A172 (cell line): ENCODE results near the gene ITGB5. TPM values are rescaled to one million over a fixed set of nuclear protein-coding genes. Genes with fewer than 3 reads are reported as not detected.

Experiments used
- DNase-seq: peaks from one replicate; pipeline ENCODE4 v3.0.0-alpha.2; 2015; ENCODE audit warnings: low spot score
- total RNA-seq: library from RNA; depleted of rRNA; stranded (reverse); fragments of >200 nt; shearing (Covaris generic); gene quantifications from 2 replicates; pipeline ENCODE4 v1.2.3, GENCODE V29; 2014; rRNA removed

Gene ITGB5, protein sequence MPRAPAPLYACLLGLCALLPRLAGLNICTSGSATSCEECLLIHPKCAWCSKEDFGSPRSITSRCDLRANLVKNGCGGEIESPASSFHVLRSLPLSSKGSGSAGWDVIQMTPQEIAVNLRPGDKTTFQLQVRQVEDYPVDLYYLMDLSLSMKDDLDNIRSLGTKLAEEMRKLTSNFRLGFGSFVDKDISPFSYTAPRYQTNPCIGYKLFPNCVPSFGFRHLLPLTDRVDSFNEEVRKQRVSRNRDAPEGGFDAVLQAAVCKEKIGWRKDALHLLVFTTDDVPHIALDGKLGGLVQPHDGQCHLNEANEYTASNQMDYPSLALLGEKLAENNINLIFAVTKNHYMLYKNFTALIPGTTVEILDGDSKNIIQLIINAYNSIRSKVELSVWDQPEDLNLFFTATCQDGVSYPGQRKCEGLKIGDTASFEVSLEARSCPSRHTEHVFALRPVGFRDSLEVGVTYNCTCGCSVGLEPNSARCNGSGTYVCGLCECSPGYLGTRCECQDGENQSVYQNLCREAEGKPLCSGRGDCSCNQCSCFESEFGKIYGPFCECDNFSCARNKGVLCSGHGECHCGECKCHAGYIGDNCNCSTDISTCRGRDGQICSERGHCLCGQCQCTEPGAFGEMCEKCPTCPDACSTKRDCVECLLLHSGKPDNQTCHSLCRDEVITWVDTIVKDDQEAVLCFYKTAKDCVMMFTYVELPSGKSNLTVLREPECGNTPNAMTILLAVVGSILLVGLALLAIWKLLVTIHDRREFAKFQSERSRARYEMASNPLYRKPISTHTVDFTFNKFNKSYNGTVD
- total RNA-seq, result 118 and 146 TPM in 2 replicates

DNA sequence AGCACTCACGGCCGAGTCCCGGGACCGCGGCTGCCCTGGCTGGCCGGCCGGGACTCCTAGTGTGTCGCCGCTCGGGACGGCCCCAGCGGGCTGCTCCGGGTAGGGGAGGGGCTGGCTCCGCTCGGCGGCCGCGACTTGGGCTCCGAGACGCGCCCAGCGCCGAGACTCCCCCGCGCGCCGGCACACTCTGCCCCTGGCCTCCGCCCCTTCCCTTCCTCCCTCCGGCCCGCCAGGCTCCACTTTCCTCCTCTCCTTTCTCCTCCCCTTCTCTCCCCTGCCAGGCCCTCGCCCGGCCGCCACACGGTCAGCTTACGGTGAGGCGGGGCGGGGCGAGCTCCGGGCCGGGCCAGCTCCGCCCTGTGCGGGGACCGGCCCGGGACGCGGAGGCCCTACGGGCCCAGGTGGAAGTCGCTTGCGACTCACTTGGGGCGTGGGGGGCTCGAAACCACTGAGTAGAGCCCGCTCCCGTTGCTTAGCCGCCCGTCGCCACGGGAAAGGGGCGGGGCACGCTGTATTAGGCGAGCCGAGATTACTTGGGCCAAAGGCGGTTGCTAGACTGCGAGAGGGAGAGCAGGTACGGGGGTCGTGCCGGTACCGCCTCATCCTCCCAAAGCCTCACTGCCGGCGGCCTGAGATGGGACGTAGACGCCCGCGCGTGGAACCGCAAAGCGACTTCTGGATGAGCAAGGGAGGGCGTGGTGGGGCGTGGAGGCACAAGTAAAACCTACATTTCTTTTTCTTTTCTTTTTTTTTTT, at the start of gene ITGB5:
Gene ITGB5, minus strand, starts transcription at position 189 of the 755 bp plus-strand sequence. CDS start 365 bp downstream, outside the sequence.
- peak; percentile 67 for DNase-seq

DNA sequence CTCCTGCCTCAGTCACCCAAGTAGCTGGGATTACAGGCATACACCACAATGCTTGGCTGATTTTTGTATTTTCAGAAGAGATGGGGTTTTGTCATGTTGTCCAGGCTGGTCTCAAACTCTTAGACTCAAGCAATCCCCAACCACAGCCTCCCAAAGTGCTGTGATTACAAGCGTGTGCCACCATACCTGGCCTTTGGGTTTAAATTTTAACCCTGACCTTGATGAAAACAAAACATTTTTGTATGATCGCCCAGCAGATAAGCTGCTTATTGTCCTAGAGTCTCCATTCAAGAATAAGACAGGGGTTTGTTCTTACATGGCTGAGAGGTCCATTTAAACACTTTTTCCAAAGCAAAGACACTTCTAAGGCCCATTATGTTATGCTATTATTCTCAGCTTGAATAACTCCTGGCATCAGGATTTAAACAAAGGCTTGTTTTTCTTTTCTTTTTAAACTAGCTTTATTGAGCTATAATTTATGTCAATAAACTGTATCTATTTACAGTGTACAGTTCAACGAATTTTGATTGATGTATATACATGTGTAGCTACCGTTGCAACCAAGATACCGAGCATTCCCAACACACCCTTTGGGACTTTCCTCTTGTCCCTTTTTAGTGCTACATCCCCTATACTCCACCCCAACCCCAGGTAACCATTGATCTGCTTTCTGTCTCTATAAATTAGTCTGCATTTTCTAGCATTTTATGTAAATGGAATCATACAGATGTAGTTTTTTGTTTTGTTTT, 48.8 kb upstream of the ITGB5 start:
- no peak for DNase-seq

DNA sequence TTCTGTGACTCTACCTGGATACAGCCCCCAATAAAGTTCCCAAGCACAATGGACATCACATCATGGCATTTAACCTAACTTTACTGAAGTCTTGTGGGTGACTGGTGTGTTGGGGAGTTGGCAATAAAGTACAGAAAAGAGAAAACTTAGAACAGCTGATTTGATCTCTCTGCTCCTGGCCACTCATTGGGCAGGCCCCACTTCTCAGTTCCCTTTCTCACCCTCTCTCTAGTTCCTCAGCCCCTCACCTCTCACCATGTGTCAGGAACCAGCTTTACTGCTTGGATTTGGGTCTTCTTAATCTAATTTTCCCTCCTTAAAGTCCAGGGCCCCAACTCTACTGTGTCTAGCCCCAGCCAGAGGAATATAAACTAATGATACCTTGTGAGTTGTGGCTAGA, 48.1 kb upstream of the ITGB5 start:
- no peak for DNase-seq

DNA sequence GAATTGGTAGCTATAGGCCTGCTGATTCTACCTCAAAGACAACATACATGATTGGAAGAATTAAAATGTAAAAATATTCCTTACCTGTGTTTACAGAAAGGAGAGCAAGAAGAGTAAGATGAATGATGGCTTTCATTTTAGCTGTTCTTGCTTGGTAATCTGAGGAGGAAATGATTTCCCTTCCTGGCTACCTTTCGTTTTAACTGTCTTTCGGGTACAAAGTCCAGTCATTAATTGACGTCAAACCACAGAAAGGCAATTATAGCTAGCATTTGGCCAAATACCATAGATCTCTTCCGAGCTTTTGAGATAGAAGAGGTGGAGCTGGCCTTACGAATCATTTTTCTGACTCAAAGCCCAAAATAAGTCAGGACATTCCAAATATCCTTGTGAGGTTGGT, 47.4 kb upstream of the ITGB5 start, which contains the start of gene MUC13:
Gene MUC13, minus strand, starts transcription at position 175 of the 400 bp plus-strand sequence. Its CDS starts 39 bp downstream, at position 136.
- DNase-seq, result no peak

DNA sequence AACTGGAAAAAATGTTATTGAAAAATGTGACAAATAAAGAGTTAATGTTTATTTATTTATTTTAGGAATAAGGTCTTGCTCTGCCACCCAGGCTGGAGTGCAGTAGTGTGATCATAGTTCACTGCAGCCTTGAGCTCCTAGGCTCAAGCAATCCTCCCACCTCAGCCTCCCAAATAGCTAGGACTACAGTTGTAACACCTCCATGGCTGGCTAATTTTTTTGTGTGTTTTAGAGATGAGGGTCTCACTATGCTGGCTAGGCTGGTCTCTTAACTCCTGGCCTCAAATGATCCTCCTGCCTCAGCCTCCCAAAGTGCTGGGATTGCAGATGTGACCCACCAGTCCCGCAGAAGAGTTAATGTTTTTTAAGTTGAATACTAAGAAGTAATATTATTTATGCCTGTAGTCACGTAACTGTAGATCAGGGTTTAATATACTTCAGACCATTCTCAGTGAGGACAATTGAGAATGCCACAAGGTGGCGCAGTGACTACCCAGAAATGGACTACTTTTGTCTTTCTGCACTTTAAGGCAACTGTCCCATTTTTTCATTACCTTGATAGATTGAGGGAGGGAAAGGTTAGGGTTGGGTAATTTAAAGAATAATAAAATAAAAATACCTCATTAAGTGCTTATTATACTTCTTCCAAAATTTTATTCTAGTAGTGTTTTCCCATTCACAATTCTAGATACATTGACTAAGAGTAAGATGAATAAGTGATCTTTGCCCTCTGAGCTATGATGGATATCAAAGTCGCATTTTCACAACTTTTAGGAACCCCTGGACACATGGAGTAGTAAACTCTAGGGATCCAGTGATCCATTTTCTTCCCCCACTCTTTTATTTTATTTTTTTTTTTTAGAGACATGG, 41.4 kb upstream of the ITGB5 start:
- DNase-seq, result peak; percentile 79

DNA sequence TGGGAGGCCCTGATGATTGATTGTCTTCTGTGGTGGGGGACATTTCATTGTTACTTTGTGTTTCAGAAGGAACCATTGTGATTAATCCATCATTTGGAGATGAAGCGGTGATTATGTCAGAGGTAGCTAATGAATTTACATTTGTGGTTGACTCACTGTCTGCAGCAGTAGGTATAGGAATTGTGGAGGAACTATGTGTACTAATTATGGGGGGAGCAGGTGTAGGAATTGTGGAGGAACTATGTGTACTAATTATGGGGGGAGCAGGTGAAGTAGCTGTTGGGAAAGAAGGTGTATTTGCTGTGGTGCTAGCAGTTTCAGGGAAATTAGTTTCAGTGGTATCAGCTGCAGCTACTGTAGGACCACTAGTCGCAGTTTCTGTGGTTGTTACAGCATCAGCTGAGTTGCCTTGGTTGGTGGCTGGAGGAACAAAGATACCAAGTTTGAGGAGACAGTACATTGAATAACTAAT, 40.4 kb upstream of the ITGB5 start:
- DNase-seq, result no peak

DNA sequence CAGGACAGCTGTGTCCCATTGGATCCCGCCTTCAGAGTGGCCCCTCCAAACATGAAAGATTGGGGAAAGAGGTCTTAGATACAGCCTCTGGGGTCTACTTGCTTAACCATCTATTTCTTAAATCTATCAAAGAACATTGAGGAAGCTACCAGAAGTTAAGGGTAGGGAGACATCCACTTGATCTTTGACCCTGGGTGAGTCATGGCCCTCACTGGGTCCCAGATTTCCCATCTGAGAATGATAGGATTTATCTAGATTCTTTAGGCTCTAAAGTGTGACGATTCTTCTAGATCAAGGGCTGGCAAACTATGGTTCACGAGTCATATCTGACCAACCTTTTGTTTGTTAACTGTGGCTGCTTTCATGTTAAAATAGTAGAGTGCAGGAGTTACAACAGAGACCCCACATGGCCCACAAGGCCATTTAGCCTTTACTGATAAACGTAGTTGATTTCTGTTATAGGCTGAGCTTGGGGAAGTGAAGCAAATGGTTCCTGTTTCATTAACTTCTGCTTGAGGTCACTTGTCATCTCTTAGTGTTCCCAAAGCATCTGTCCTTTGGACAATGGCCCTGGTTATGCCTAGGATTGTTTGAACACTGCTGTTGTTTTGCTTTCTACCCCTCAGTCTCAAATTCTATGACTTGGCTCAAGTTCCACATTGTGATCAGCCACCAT, 39.4 kb upstream of the ITGB5 start:
- no peak for DNase-seq

DNA sequence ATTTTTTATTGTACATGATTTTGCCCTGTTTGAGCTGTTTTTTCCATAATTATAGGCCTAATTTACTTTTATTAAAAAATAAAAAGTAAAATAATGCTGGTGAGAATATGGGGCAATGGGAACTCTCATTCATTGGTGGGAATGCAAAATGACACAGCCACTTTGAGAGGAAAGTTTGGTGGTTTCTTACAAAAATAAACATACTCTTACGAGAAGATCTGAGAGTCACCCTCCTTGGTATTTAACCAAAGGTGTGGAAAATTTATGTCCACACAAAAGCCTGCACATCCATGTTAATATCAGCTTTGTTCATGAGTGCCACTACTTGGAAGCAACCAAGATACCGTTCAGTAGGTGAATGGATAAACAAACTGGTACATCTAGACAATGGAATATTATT, 37.6 kb upstream of the ITGB5 start:
- no peak for DNase-seq

DNA sequence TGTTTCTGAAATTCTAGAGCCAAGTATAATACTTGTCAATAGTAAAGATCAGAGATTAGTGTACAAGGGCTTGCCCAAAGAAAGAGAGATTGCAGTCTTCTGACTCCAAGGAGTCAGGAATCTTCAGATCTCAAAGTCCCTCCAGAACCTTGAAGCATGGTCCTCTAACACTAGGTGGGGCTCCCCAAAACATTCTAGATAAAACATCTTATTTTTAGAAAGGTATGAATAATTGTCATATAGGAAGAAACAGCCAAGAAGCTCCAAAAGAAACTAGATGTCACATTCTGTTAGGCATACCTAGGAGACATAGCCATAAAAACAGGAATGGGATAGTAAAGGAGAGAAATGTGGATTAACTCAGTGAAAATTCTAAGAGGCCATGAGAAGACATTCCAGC, 36.7 kb upstream of the ITGB5 start:
- DNase-seq, result no peak

DNA sequence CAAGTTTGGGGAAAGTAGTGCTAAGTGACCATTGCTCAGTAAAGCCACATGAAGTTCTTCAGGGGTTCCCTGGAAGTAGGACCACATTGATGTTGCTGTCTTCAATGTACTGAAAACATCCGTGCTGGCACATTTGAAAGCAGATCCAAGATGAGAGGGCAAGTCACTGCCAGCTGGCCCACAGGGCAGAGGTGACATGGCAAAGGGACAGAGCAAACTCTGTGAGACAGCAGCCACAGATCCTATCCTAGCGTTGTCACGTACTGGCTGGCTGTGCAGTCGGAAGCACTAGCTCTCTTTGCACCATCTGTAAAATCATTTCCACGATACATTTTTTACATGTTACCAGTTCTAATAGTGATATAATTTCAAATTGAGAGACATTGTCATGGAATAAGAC, 33.6 kb upstream of the ITGB5 start:
- DNase-seq, result no peak

DNA sequence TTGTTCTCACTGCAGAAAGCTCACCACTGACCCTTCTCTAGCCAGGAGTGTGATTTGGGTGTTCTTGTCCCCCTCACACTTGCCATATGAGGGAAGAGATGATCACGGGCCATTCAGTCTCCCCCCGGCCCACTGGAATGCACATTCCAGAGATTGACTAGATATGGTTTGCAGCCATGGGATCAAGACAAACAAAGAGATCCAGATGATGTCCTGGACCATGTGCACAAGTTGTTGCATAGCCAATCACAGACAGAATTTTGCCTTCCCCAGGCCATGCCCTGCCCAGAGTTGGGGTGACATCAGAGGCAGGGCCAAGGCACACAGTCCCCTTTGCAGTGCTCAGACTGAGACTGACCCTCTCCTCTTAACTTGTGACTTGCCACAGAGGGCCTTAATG, 32.6 kb upstream of the ITGB5 start:
- no peak for DNase-seq

DNA sequence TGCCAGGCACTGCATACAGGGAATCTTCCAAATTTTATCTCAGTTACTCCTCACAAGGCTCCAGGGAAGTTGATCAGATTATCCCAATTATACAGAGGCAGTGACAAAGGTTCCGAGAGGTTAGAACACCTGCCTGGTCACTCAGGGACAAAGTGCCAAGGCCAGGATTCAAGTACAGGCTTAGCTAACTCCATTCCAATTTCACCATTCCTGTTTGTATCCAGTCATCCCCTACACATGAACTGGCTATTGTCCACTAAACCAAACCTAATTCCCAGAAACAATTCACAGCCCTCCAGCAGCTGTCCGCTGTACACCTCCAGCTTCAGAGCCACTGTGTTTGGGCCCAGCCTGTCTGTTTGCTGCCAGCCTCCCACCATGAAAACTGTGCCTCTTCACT, 31.4 kb upstream of the ITGB5 start:
- no peak for DNase-seq

DNA sequence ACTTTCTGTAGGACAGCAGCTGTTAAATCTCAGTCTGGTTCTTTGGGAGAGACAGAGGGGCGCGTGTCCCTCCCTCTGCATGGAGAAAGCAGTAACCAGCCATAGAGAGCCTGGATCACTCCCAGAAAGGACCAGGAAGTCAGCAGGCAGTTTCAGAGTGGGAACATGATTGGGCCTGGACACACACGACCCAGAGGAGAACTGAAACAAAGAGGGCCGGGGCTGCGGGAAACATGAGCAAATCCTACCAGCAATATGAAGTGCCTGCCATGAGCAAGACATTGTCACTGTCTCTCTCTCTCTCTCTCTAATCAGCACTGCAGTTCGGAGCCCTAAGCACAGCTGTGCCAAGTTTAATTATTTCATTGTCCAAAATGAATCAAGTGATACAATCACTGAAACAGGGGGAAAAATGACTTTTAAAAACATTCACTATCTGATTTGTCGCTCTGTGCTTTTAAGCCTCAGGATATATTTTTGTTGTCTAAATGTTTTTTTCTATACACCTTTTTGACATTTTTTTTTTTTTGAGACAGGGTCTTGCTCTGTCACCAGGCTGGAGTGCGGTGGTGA, 29.8 kb upstream of the ITGB5 start:
- no peak for DNase-seq

DNA sequence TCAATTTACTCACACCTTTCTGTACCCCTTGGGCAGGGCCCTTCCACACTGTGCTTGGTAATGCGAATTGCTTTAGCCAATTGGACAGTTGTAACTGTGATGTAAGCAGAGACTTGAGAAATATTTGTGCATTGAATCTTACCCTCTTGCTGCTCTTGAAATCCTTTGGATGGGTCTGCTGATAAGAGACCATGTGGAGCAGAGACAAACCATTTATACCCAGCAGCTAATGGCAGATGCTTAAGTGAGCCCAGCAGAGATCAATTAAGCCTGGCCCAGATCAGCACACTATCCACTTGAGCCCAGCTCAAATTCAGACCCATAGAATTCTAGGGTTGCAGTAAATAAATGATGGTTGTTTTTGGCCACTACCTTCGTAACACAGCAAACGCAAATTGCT, 28.1 kb upstream of the ITGB5 start:
- DNase-seq, result no peak

DNA sequence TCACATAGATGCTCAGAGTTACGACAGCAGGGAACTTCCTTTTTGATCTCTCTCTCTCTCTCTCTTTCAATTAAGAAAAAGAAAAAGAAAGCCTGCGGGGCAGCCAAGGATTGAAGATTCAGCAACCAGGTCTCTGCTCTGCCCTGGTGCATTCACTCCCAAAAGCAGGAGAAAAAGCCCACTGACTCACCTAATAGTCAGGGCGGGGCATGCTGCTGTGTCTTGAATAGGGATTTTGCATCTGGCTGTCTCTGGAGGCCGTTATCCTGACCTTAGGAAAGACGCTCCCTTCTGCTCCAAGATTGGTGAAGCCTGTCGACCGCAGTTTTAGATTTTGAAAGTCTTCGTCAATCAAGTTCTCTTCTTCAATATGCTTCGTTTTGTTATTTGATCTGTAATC, 20.8 kb upstream of the ITGB5 start:
- no peak for DNase-seq

DNA sequence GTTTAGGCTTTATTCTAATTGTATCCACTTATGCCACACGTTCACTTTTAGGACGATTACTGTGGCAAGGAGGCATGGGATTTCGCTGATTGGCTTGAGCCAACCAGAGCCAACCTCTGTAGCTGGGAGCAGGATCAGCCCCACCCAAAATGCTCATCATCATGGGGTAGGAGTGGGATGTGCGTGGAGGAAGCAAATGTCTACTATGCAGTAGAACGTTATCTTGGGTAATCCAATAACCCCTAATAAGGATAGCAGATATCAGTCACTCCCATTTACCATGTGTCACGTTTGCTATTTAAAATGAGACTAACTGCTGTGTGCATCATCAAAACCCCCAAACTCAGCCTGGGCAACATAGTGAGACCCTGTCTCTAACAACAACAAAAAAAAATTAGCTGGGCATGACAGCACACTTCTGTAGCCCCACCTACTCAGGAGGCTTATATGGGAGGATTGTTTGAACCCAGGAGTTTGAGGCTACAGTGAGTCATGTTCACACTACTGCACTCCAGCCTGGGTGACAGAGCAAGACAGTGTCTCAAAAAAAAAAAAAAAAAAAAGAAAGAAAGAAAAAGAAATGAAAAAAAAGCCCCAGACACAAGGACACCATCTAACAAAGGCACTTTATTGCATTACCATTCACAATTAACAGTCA, 17.8 kb upstream of the ITGB5 start:
- DNase-seq, result no peak

DNA sequence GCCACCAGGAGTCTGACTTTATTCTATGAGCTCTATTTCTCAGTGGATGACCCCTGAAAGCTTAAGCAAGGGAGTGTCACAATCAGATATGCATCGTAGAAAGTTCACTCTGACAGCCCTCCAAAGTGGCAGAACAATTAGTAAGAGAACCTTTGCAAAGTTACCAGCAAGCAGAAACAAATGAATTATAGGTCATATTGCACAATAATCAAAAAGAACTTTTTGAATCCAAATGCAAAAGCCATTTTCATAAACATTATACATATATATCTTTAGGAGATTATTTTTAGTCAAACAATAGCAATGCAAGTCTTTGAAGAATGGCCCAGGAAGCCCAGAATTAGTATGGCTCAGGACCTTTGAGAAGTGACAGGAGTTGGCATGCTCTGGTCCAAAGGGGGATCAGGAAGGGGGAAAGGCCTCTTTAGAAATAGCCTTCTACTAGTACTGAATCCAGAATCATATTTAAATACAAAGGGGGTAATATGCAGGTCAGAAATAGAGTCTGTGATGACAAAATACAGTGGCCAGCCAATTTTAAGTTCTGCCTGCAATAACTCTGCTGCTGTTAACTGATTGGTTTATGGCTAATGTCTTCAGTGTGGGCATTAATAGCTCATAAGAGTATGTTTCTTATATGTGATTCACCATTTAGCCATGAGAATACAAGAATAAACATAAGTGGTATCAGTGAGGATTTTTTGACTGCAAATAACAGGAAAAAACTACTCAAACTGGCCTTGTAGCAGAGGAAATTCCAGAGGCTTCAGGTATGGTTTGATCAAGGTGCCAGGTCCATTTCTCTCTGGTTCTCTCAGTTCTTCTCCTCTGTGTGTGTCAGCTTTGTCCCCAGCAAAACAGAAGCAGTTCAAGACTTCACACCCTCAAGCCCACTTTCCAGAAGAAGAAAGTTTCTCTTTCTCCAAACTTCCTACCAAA, 17.0 kb upstream of the ITGB5 start:
- no peak for DNase-seq
